IMR-90 (cell line): ENCODE results near the gene CERKL. TPM values are rescaled to one million over a fixed set of nuclear protein-coding genes. Genes with fewer than 3 reads are reported as not detected.

Source experiments
- ATAC-seq: fragments of 200-7000 bp; cut with Tn5 transposase; 2 replicates; pipeline ENCODE4 v1.9.1; 2020; ENCODE audit warnings: low read depth, mild to moderate bottlenecking, moderate library complexity
- BruUV-seq: library from RNA; stranded (reverse); fragments of 400-500 nt; replicated peaks from 2 replicates; lab custom pipeline; 2021; lab: Mats Ljungman, UMichigan
- CTCF ChIA-PET: fragments of 300-600 bp; formaldehyde crosslinking; extraction: SDS; loops from one replicate; lab custom pipeline; 2021; ENCODE audit warnings: antibody characterized with exemption; lab: Yijun Ruan, JAX
- POLR2A ChIA-PET: fragments of 300-600 bp; sonication (Branson Sonifier 250); formaldehyde crosslinking; loops from one replicate; lab custom pipeline; 2022; ENCODE audit warnings: antibody characterized with exemption; ENCODE audit not compliant: unreplicated experiment; lab: Charles Lee
- DNase-seq: peaks from one replicate; pipeline ENCODE4 v3.0.0; 2013
- H2AFZ ChIP-seq: replicated peaks from 2 replicates; pipeline ENCODE3; 2013; ENCODE audit warnings: low read length, mild to moderate bottlenecking; ENCODE audit not compliant: poor library complexity
- H2AK5ac ChIP-seq: 2 replicates; pipeline ENCODE4 v1.6.1; 2013; ENCODE audit warnings: low read depth, low read length, inconsistent platforms
- H2AK9ac ChIP-seq: replicated peaks from 2 replicates; pipeline ENCODE3; 2013; ENCODE audit warnings: mild to moderate bottlenecking, low read depth, low read length, moderate library complexity; ENCODE audit not compliant: poor library complexity
- H2BK120ac ChIP-seq: 2 replicates; pipeline ENCODE4 v1.6.1; 2013; ENCODE audit warnings: low read depth, low read length, inconsistent platforms
- H2BK15ac ChIP-seq: 3 replicates; pipeline ENCODE4 v1.6.1; 2013; ENCODE audit warnings: low read depth, low read length, inconsistent platforms
- H2BK20ac ChIP-seq: 2 replicates; pipeline ENCODE4 v1.6.1; 2013; ENCODE audit warnings: low read depth, mild to moderate bottlenecking, inconsistent platforms, low read length, moderate library complexity
- H2BK5ac ChIP-seq: 2 replicates; pipeline ENCODE4 v1.6.1; 2013; ENCODE audit warnings: mild to moderate bottlenecking, low read depth, low read length, inconsistent platforms; ENCODE audit not compliant: poor library complexity, severe bottlenecking
- H3K14ac ChIP-seq: replicated peaks from 2 replicates; pipeline ENCODE4 v1.6.1; 2013; ENCODE audit warnings: low read depth, low read length, inconsistent platforms
- H3K18ac ChIP-seq: 2 replicates; pipeline ENCODE4 v1.6.1; 2013; ENCODE audit warnings: low read depth, low read length, control low read depth
- H3K23ac ChIP-seq: 2 replicates; pipeline ENCODE4 v1.6.1; 2013; ENCODE audit warnings: low read depth, low read length, inconsistent platforms
- H3K27ac ChIP-seq: 2 replicates; pipeline ENCODE4 v1.5.1; 2013; ENCODE audit warnings: mild to moderate bottlenecking, control low read depth, low read length; ENCODE audit not compliant: insufficient read depth
- H3K27me3 ChIP-seq: 2 replicates; pipeline ENCODE4 v1.6.1; 2013; ENCODE audit warnings: low read length; ENCODE audit not compliant: control insufficient read depth, insufficient read depth
- H3K36me3 ChIP-seq: 2 replicates; pipeline ENCODE4 v1.6.1; 2013; ENCODE audit warnings: low read length, mixed read lengths; ENCODE audit not compliant: control insufficient read depth, insufficient read depth
- H3K4ac ChIP-seq: 2 replicates; pipeline ENCODE4 v1.6.1; 2013; ENCODE audit warnings: low read depth, low read length, inconsistent platforms
- H3K4me1 ChIP-seq: 2 replicates; pipeline ENCODE4 v1.6.1; 2013; ENCODE audit warnings: low read length, mixed read lengths; ENCODE audit not compliant: control insufficient read depth, insufficient read depth
- H3K4me2 ChIP-seq: 2 replicates; pipeline ENCODE4 v1.6.1; 2013; ENCODE audit warnings: low read depth, mild to moderate bottlenecking, control low read depth, low read length, moderate library complexity
- H3K4me3 ChIP-seq: 2 replicates; pipeline ENCODE4 v1.5.1; 2013; ENCODE audit warnings: low read depth, mild to moderate bottlenecking, control low read depth, low read length, moderate library complexity; ENCODE audit not compliant: insufficient read depth
- H3K56ac ChIP-seq: 2 replicates; pipeline ENCODE4 v1.6.1; 2013; ENCODE audit warnings: low read length, inconsistent platforms; ENCODE audit not compliant: insufficient read depth; ENCODE audit errors: extremely low read depth
- H3K79me1 ChIP-seq, 2 experiments: 2 replicates each; pipeline ENCODE4 v1.6.1; 2013; ENCODE audit warnings: low read length in 2 of 2, inconsistent platforms in 1 of 2, low read depth in 1 of 2
- H3K9ac ChIP-seq: 2 replicates; pipeline ENCODE4 v1.6.1; 2013; ENCODE audit warnings: low read depth, low read length, control low read depth
- H3K9me1 ChIP-seq: 2 replicates; pipeline ENCODE4 v1.6.1; 2013; ENCODE audit warnings: low read length, inconsistent platforms; ENCODE audit not compliant: insufficient read depth
- H3K9me3 ChIP-seq: 2 replicates; pipeline ENCODE4 v1.6.1; 2013; ENCODE audit warnings: low read length; ENCODE audit not compliant: control insufficient read depth, insufficient read depth
- H4K20me1 ChIP-seq: 2 replicates; pipeline ENCODE4 v1.6.1; 2013; ENCODE audit warnings: low read length, inconsistent platforms; ENCODE audit not compliant: insufficient read depth
- H4K5ac ChIP-seq: 2 replicates; pipeline ENCODE4 v1.6.1; 2013; ENCODE audit warnings: mild to moderate bottlenecking, low read depth, low read length, control low read depth
- H4K8ac ChIP-seq, 2 experiments: 2 replicates each; pipeline ENCODE4 v1.6.1; 2013; ENCODE audit warnings: low read depth in 2 of 2, low read length in 2 of 2, control low read depth in 1 of 2, inconsistent platforms in 1 of 2
- H4K91ac ChIP-seq: 2 replicates; pipeline ENCODE4 v1.6.1; 2013; ENCODE audit warnings: low read depth, low read length, inconsistent platforms; ENCODE audit not compliant: insufficient read depth
- BHLHE40 ChIP-seq: fragments of 150-350 bp; IDR thresholded peaks from 2 replicates; pipeline ENCODE4 v1.6.1; 2016; ENCODE audit warnings: mild to moderate bottlenecking, low read depth, low read length
- FOS ChIP-seq: fragments of 150-350 bp; IDR thresholded peaks from 2 replicates; pipeline ENCODE4 v1.6.1; 2016; ENCODE audit warnings: low read depth, low read length
- NFE2L2 ChIP-seq: fragments of 150-350 bp; IDR thresholded peaks from 2 replicates; pipeline ENCODE4 v1.6.1; 2016; ENCODE audit warnings: low read depth, mild to moderate bottlenecking, low read length
- RFX5 ChIP-seq: IDR thresholded peaks from 2 replicates; pipeline ENCODE4 v1.8.0; 2012; ENCODE audit warnings: low read depth, mild to moderate bottlenecking, low read length, moderate library complexity
- WGBS, 2 experiments: methylation state at CpG; one replicate each; pipeline versions ENCODE4 v1.1.5 to v1.1.7; 2013; ENCODE audit warnings: missing lambda C conversion rate in 2 of 2; ENCODE audit not compliant: insufficient read length in 1 of 2; ENCODE audit errors: extremely low coverage in 2 of 2; 5-methylcytosine and 5-hydroxymethylcytosine counted together
- dilution Hi-C: fragments of 300-500 bp; cut with HindIII; formaldehyde crosslinking; loops from one replicate; pipeline ENCODE4 v1.14.3; 2018; ENCODE audit warnings: low sequenced_read_pairs; ENCODE audit not compliant: unreplicated experiment
- in situ Hi-C: fragments of 300-500 bp; cut with MboI; formaldehyde crosslinking; loops from 3 replicates; pipeline ENCODE4 v1.14.3; 2019; ENCODE audit warnings: low sequenced_read_pairs, inconsistent platforms, mixed read lengths
- intact Hi-C: fragments of 100-400 bp; cut with micrococcal nuclease; formaldehyde crosslinking; loops from 2 replicates; pipeline ENCODE4 v1.10.0; 2022
- polyA plus RNA-seq, 3 experiments: library from polyadenylated mRNA; depleted of rRNA; stranded (reverse); fragments of >200 nt; gene quantifications; 2 replicates each; pipeline ENCODE4 v1.2.3, GENCODE V29; 2012; ENCODE audit warnings: low replicate concordance in 1 of 3
- total RNA-seq: library from RNA; depleted of rRNA; stranded (reverse); fragments of >200 nt; gene quantifications from 2 replicates; pipeline ENCODE4 v1.2.3, GENCODE V29; 2012
- TF ChIP-seq, protein P1 (sequence below): fragments of 150-350 bp; IDR thresholded peaks from 2 replicates; pipeline ENCODE4 v1.6.1; 2016; ENCODE audit warnings: low read depth, mild to moderate bottlenecking, low read length, moderate library complexity, borderline replicate concordance

CERKL gene
- total and polyA plus RNA-seq, 2 of the 4 experiments (the other 2 are of a cell fraction): under 0.01 TPM; not detected in 1

DNA sequence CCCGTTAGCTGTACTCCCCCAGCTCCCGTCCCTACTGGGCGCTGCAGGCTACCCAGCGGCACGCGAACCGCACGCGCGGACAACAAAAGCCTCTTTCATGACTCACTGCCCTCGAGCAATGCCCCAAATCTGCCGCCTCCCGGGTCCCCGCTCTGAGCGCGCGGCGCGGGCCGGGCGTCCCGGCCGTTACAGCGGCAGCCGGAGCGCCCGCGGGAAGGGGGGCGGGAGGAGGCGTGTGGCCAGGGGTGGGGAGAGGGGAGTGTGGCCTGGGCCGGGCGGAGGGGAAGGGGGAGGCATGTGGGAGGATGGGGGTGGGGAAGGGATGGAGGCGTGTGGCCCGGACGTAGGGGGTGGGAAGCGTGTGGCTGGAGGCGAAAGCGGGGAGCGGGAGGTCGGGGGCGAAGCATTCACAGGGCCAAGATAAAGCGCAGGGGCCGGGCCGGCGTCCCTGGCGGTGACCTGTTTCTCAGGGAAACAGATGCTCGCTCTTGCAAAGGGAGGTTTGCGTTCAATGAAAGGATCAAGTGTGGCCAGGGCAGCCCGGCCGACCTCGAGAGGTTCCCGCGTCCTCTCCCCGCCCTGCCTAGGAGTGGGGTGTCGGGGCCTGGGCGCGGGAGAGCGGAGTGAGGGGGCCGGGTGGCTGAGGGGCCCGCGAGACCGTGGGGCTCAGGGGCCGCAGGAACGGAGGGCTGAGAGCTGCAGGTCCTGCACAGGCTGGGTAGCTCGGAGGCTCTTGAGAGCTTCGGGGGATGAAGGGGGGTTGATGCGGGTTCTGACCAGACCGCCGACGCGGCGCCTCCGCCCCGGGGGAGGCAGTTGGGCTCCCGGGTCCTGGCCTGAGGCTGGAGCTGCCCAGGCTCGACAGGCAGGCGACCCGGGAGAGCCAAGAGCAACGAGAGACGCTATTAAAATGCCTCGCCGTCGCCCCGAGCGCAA lies 26.9 kb upstream of the CERKL start:
- H3K9me3 ChIP-seq: peaks cover 16% of the 10 kb centered on the region; the same call in 1 of the 2 replicates
- no peak overlapping the region for H3K56ac ChIP-seq
- no peaks in the 10 kb centered on the region; the same call in 1 of the 2 replicates for H3K4me1 ChIP-seq
- dilution Hi-C loops (no loop called here), in situ Hi-C loops (no loop called here), intact Hi-C loops (no loop called here)
- ATAC-seq (peak; percentile 69), DNase-seq (peak; percentile 18)
- H3K14ac ChIP-seq: no peak overlapping the region
- no peak overlapping the region for H3K4ac ChIP-seq
- BruUV-seq: no TSS peak
- H2BK20ac ChIP-seq: no peak overlapping the region
- POLR2A ChIA-PET: no interaction called here
- H4K20me1 ChIP-seq: peaks cover 4% of the 10 kb centered on the region; the same call in 1 of the 2 replicates
- H3K36me3 ChIP-seq: no peaks in the 10 kb centered on the region
- no peak overlapping the region for H2BK5ac ChIP-seq
- no peak overlapping the region for H3K4me3 ChIP-seq
- no peaks in the 10 kb centered on the region for H3K79me1 ChIP-seq
- no peak overlapping the region for H3K27ac ChIP-seq
- no peak overlapping the region for H3K9ac ChIP-seq
- no peak overlapping the region for H2BK120ac ChIP-seq
- H3K23ac ChIP-seq: no peak overlapping the region
- H3K4me2 ChIP-seq: no peak overlapping the region; the same call in 1 of the 2 replicates
- 2% methylated on average over 30 of the region's 85 CpGs; no CpG with 5 or more reads in 1 of the 2 experiments for WGBS, 2 experiments
- peak overlapping the region; percentile 71 for H2AFZ ChIP-seq
- H2BK15ac ChIP-seq: no peak overlapping the region
- CTCF ChIA-PET: no interaction called here
- H3K9me1 ChIP-seq: peaks cover 7% of the 10 kb centered on the region; the same call in 1 of the 2 replicates
- peaks cover 75% of the 10 kb centered on the region for H3K27me3 ChIP-seq
- no peak overlapping the region for H4K5ac ChIP-seq
- no peak overlapping the region for H4K8ac ChIP-seq
- TF ChIP-seq NFE2L2 (no peak), RFX5 (no peak), FOS (no peak), BHLHE40 (peak; percentile 82)
- TF ChIP-seq, protein P1, sequence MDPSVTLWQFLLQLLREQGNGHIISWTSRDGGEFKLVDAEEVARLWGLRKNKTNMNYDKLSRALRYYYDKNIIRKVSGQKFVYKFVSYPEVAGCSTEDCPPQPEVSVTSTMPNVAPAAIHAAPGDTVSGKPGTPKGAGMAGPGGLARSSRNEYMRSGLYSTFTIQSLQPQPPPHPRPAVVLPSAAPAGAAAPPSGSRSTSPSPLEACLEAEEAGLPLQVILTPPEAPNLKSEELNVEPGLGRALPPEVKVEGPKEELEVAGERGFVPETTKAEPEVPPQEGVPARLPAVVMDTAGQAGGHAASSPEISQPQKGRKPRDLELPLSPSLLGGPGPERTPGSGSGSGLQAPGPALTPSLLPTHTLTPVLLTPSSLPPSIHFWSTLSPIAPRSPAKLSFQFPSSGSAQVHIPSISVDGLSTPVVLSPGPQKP: no peak
- no peak overlapping the region for H4K91ac ChIP-seq
- no peak overlapping the region for H2AK5ac ChIP-seq
- H3K18ac ChIP-seq: no peak overlapping the region
- H2AK9ac ChIP-seq: no peak overlapping the region
